Dendritic cell treated with granulocyte-macrophage colony-stimulating factor and Interleukin-4, amounts not matched to agents 40 ng/mL and 50 ng/mL, for 4 days (primary cell): Measurements from ENCODE around the gene PRSS1.
"Not testable (repeated sequence)": the region's sequence is repeated elsewhere in the genome, so short reads cannot be mapped to it uniquely, and the experiment has no call there.

Source experiments
- H3K27ac Mint-ChIP-seq: one replicate; pipeline ENCODE4 v1.8.0; 2022; ENCODE audit warnings: mild to moderate bottlenecking, mixed read lengths
- H3K27me3 Mint-ChIP-seq: one replicate; pipeline ENCODE4 v1.8.0; 2022; ENCODE audit warnings: mild to moderate bottlenecking, mixed read lengths
- H3K36me3 Mint-ChIP-seq: one replicate; pipeline ENCODE4 v1.8.0; 2022; ENCODE audit warnings: low read depth, mixed read lengths
- H3K4me1 Mint-ChIP-seq: one replicate; pipeline ENCODE4 v1.8.0; 2022; ENCODE audit warnings: low read depth, mixed read lengths
- H3K4me3 Mint-ChIP-seq: one replicate; pipeline ENCODE4 v1.8.0; 2022; ENCODE audit warnings: mild to moderate bottlenecking, moderate library complexity, mixed read lengths
- H3K9me3 Mint-ChIP-seq: one replicate; pipeline ENCODE4 v1.8.0; 2022; ENCODE audit warnings: mixed read lengths
- intact Hi-C: fragments of 100-400 bp; cut with micrococcal nuclease; formaldehyde crosslinking; loops from one replicate; pipeline ENCODE4 v1.15.0; 2022

PRSS1 gene

GRCh38 chr7:142773230-142773629, 24.0 kb downstream of the PRSS1 start:
- Mint-ChIP-seq H3K9me3 (no peaks in the 10 kb centered on the region), H3K36me3 (no peaks in the 10 kb centered on the region), H3K27ac (no peak overlapping the region), H3K27me3 (peaks cover 7% of the 10 kb centered on the region), H3K4me1 (no peaks in the 10 kb centered on the region), H3K4me3 (no peak overlapping the region)
- intact Hi-C loops = no loop called here

- Mint-ChIP-seq H3K4me1 (no peaks in the 10 kb centered on the region), H3K27me3 (peaks cover 7% of the 10 kb centered on the region), H3K9me3 (no peaks in the 10 kb centered on the region), H3K36me3 (no peaks in the 10 kb centered on the region), H3K4me3 (no peak overlapping the region), H3K27ac (no peak overlapping the region)
- intact Hi-C loops = no loop called here
These were observed 24.9 kb downstream of the PRSS1 start for GRCh38 chr7:142773937-142774744.

GRCh38 chr7:142774826-142775225, 25.6 kb downstream of the PRSS1 start:
- H3K27ac Mint-ChIP-seq = no peak overlapping the region
- peaks cover 7% of the 10 kb centered on the region for H3K27me3 Mint-ChIP-seq
- no peak overlapping the region for H3K4me3 Mint-ChIP-seq
- H3K36me3 Mint-ChIP-seq = no peaks in the 10 kb centered on the region
- intact Hi-C loops = no loop called here
- H3K9me3 Mint-ChIP-seq = no peaks in the 10 kb centered on the region
- H3K4me1 Mint-ChIP-seq = no peaks in the 10 kb centered on the region

GRCh38 chr7:142775351-142776115, 26.3 kb downstream of the PRSS1 start:
- intact Hi-C loops, H3K36me3 Mint-ChIP-seq, H3K4me3 Mint-ChIP-seq, H3K27ac Mint-ChIP-seq, H3K9me3 Mint-ChIP-seq, H3K4me1 Mint-ChIP-seq: not testable (repeated sequence)
- H3K27me3 Mint-ChIP-seq = peaks cover 11% of the 10 kb centered on the region

DNA sequence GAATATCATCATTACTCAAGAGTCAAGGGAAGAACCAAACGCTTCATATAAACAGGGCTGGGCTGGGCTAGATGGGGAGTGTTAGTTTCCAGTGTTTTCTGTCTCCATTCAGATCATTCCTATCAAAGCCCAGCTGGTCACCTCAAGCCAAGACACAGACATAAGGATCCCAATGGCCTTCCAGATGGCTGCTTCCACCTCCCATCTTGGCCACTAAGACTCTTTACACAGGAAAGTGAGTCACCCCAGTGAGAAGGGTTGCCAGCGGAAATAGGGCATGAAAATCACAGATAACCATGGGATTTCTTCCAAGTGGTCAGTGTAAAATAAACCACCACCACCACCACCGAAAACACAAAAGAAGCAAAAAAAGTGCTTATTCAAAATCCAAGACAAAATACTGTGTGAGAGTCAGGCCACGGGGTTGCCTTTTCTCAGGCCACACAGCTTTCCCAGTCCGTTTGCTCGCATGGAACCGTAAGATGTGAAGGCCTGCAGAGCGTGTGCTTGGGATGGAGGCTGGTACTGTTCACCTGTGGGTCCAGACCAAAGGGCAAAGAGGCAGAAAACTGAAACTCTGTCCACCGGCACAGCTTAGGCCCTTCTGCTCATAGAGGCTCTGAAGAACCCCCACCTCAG, 27.1 kb downstream of the PRSS1 start:
- intact Hi-C loops = no loop called here
- no peak overlapping the region for H3K4me3 Mint-ChIP-seq
- H3K4me1 Mint-ChIP-seq = no peaks in the 10 kb centered on the region
- peaks cover 12% of the 10 kb centered on the region for H3K27me3 Mint-ChIP-seq
- no peaks in the 10 kb centered on the region for H3K36me3 Mint-ChIP-seq
- H3K27ac Mint-ChIP-seq = no peak overlapping the region
- no peaks in the 10 kb centered on the region for H3K9me3 Mint-ChIP-seq

- H3K36me3 Mint-ChIP-seq, intact Hi-C loops, H3K4me1 Mint-ChIP-seq, H3K9me3 Mint-ChIP-seq, H3K4me3 Mint-ChIP-seq, H3K27ac Mint-ChIP-seq: not testable (repeated sequence)
- peaks cover 10% of the 10 kb centered on the region for H3K27me3 Mint-ChIP-seq
These were observed 27.6 kb downstream of the PRSS1 start for GRCh38 chr7:142776845-142777225.

DNA sequence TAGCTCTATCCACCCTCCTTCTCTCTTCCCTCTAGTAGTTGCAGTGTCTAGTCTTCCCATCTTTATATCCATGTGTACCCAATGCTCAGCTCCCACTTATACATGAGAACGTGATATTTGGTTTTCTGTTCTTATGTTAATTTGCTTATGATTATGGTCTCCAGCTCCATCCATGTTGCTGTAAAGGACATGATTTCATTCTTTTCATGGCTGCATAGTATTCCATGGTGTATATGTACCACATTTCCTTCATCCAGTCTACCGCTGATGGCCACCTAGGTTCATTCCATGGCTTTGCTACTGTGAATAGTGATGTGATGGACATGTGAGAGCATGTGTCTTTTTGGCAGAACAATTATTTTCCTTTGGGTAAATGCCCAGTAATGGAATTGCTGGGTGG, 28.0 kb downstream of the PRSS1 start:
- Mint-ChIP-seq H3K9me3 (no peaks in the 10 kb centered on the region), H3K4me3 (no peak overlapping the region), H3K27me3 (peaks cover 9% of the 10 kb centered on the region), H3K36me3 (no peaks in the 10 kb centered on the region), H3K4me1 (no peaks in the 10 kb centered on the region), H3K27ac (no peak overlapping the region)
- intact Hi-C loops = no loop called here

- Mint-ChIP-seq H3K4me3 (no peak overlapping the region), H3K9me3 (no peaks in the 10 kb centered on the region), H3K36me3 (no peaks in the 10 kb centered on the region), H3K27ac (no peak overlapping the region), H3K4me1 (peaks cover 19% of the 10 kb centered on the region), H3K27me3 (peaks cover 11% of the 10 kb centered on the region)
- intact Hi-C loops = loop anchor here (1.0 kb wide), 1 partner anchor 151 kb away; no protein-coding TSS in a partner anchor
These were observed 33.9 kb downstream of the PRSS1 start for GRCh38 chr7:142782922-142783900.

DNA sequence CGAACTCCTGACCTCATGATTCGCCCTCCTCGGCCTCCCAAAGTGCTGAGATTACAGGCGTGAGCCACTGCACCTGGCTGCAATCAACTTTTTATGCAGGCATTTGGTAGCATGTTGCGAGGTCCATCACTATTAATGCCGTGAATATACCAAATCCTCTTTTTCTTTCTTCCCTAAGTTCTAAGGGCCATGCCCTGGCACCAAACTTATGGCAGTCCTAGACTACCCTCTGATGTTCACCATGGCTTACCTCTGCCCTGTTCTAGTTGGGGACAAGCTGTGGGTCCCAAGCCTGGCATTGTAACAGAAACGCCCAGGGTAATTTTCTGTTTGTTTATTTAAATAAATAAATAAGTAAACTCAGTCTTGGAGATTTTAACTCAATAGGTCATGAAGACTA, 34.8 kb downstream of the PRSS1 start:
- Mint-ChIP-seq H3K27ac (no peak overlapping the region), H3K36me3 (no peaks in the 10 kb centered on the region), H3K4me1 (peaks cover 20% of the 10 kb centered on the region), H3K9me3 (no peaks in the 10 kb centered on the region), H3K27me3 (peaks cover 13% of the 10 kb centered on the region), H3K4me3 (no peak overlapping the region)
- intact Hi-C loops = no loop called here

GRCh38 chr7:142784716-142785115, 35.4 kb downstream of the PRSS1 start:
- Mint-ChIP-seq H3K27ac (no peak overlapping the region), H3K9me3 (no peaks in the 10 kb centered on the region), H3K36me3 (no peaks in the 10 kb centered on the region), H3K27me3 (peaks cover 13% of the 10 kb centered on the region), H3K4me3 (no peak overlapping the region), H3K4me1 (peaks cover 24% of the 10 kb centered on the region)
- intact Hi-C loops = no loop called here

DNA sequence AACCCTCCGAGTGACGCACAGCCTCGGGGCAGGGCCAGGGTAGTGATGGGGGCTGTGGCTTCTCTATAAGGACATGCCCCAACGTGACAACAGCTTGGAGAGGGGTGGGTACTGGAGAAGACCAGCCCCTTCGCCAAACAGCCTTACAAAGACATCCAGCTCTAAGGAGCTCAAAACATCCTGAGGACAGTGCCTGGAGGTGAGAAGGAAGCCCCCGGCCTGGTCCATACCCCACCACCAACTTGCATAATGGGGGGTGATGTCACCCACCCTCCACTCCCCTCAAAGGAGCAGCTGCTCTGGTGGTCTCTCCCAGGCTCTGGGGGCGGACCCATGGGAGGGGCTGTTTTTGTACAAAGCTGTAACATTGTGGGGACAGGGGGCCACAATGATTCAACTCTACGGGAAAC, 36.6 kb downstream of the PRSS1 start:
- Mint-ChIP-seq H3K36me3 (no peaks in the 10 kb centered on the region), H3K4me3 (no peak overlapping the region), H3K9me3 (no peaks in the 10 kb centered on the region), H3K4me1 (peaks cover 24% of the 10 kb centered on the region), H3K27ac (no peak overlapping the region), H3K27me3 (peaks cover 7% of the 10 kb centered on the region)
- intact Hi-C loops = no loop called here

DNA sequence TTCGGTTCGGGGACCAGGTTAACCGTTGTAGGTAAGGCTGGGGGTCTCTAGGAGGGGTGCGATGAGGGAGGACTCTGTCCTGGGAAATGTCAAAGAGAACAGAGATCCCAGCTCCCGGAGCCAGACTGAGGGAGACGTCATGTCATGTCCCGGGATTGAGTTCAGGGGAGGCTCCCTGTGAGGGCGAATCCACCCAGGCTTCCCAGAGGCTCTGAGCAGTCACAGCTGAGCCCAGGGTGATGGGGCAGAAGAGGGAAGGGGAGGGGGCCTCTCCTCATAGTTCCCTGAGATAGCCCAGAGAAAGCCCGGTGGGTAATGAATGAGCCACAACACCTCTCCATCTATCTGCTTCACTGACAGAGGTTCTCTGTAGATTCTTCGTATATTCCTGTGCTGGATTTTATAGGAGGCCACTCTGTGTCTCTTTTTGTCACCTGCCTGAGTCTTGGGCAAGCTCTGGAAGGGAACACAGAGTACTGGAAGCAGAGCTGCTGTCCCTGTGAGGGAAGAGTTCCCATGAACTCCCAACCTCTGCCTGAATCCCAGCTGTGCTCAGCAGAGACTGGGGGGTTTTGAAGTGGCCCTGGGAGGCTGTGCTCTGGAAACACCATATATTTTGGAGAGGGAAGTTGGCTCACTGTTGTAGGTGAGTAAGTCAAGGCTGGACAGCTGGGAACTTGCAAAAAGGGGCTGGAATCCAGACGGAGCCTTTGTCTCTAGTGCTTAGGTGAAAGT, 37.9 kb downstream of the PRSS1 start:
- Mint-ChIP-seq H3K4me1 (peaks cover 24% of the 10 kb centered on the region), H3K4me3 (no peak overlapping the region), H3K9me3 (no peaks in the 10 kb centered on the region), H3K36me3 (no peaks in the 10 kb centered on the region), H3K27ac (no peak overlapping the region), H3K27me3 (peaks cover 7% of the 10 kb centered on the region)
- intact Hi-C loops = no loop called here

DNA sequence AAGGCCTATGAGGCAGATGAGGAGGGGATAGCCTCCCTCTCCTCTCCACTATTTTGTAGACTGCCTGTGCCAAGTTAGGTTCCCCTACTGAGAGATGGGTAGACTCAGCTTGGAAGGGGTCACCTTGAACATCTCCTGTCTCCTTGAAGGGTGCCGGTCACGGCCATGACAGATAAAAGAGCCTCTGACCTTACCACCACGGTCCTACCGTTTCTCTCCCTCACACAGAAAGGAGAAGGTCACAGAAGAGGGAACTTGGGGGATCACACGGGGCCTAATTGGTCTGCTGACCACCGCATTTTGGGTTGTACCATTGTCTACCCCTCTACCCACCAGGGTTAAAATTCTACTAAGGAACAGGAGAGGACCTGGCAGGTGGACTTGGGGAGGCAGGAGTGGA, 38.5 kb downstream of the PRSS1 start:
- Mint-ChIP-seq H3K9me3 (no peaks in the 10 kb centered on the region), H3K4me1 (peaks cover 23% of the 10 kb centered on the region), H3K36me3 (no peaks in the 10 kb centered on the region), H3K27me3 (peaks cover 8% of the 10 kb centered on the region), H3K4me3 (no peak overlapping the region), H3K27ac (no peak overlapping the region)
- intact Hi-C loops = no loop called here
